ENCODE data around the gene LILRA1.

The LILRA1 gene

DNA sequence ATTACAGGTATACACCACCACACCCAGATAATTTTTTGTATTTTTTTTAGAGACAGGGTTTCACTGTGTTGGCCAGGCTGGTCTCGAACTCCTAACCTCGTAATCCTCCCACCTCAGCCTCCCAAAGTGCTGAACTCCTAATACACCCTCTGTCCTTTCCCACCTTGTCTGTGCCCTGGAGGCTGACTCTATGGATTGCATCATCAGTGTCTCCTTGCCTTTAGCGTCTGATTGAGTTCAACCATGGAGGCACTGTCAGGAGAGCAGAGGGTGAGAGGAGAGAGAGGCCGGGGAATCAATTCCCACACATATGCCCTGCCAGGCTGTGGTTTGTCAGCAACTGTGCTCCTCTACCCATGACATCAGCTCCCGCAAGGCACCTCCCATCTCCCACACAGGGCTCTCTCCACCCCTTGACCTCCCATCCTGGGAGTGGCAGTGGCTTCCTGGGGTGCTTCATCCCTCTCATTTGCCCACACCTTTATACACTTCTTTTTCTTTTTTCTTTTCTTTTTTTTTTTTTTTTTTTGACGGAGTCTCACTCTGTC lies 56.8 kb downstream of the LILRA1 start:
- no peak overlapping the region for H3K4me2 ChIP-seq (ENCODE audit: low read length)
- no peaks in the 10 kb centered on the region for H3F3A ChIP-seq (ENCODE audit: control insufficient read depth, insufficient read depth)
- H3K4me1 ChIP-seq (ENCODE audit: control insufficient read depth, low read length): peaks cover 21% of the 10 kb centered on the region
- no peak for TF ChIP-seq EZH2phosphoT487 (IDR thresholded peaks at IDR 0.05; ENCODE audit: borderline replicate concordance, low read length)
- TF ChIP-seq, protein P1, sequence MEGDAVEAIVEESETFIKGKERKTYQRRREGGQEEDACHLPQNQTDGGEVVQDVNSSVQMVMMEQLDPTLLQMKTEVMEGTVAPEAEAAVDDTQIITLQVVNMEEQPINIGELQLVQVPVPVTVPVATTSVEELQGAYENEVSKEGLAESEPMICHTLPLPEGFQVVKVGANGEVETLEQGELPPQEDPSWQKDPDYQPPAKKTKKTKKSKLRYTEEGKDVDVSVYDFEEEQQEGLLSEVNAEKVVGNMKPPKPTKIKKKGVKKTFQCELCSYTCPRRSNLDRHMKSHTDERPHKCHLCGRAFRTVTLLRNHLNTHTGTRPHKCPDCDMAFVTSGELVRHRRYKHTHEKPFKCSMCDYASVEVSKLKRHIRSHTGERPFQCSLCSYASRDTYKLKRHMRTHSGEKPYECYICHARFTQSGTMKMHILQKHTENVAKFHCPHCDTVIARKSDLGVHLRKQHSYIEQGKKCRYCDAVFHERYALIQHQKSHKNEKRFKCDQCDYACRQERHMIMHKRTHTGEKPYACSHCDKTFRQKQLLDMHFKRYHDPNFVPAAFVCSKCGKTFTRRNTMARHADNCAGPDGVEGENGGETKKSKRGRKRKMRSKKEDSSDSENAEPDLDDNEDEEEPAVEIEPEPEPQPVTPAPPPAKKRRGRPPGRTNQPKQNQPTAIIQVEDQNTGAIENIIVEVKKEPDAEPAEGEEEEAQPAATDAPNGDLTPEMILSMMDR (IDR thresholded peaks at IDR 0.05; ENCODE audit: low read depth, low read length, poor library complexity, severe bottlenecking): no peak
- H3K79me2 ChIP-seq (ENCODE audit: control insufficient read depth, low read length): no peaks in the 10 kb centered on the region
- no peaks in the 10 kb centered on the region for H3K36me3 ChIP-seq (ENCODE audit: control insufficient read depth, low read length)
- H3K4me3 ChIP-seq (ENCODE audit: low read length): no peak overlapping the region
- peaks cover 4% of the 10 kb centered on the region; the same call in 1 of the 2 replicates for H4K20me1 ChIP-seq (ENCODE audit: control insufficient read depth, insufficient read depth, low read depth, low read length)
- no peaks in the 10 kb centered on the region for H3K9me2 ChIP-seq (replicated peaks; ENCODE audit: control insufficient read depth, low read length)
- peaks cover 5% of the 10 kb centered on the region; the same call in 1 of the 2 replicates for H3K27me3 ChIP-seq (ENCODE audit: control insufficient read depth, low read length)
- H3K27ac ChIP-seq (ENCODE audit: low read depth, low read length): no peak overlapping the region
- no peaks in the 10 kb centered on the region for H3K9me3 ChIP-seq (ENCODE audit: control insufficient read depth, insufficient read depth, low read length)

All from DOHH2 (cell line).